ENCODE measurements around the gene NECTIN1. TPM values are rescaled to one million over a fixed set of nuclear protein-coding genes. Genes with fewer than 3 reads are reported as not detected.

NECTIN1 gene
- total and polyA plus RNA-seq, 2 of the 4 experiments (the other 2 are of a cell fraction), result 2.3 to 4.2 TPM

DNA sequence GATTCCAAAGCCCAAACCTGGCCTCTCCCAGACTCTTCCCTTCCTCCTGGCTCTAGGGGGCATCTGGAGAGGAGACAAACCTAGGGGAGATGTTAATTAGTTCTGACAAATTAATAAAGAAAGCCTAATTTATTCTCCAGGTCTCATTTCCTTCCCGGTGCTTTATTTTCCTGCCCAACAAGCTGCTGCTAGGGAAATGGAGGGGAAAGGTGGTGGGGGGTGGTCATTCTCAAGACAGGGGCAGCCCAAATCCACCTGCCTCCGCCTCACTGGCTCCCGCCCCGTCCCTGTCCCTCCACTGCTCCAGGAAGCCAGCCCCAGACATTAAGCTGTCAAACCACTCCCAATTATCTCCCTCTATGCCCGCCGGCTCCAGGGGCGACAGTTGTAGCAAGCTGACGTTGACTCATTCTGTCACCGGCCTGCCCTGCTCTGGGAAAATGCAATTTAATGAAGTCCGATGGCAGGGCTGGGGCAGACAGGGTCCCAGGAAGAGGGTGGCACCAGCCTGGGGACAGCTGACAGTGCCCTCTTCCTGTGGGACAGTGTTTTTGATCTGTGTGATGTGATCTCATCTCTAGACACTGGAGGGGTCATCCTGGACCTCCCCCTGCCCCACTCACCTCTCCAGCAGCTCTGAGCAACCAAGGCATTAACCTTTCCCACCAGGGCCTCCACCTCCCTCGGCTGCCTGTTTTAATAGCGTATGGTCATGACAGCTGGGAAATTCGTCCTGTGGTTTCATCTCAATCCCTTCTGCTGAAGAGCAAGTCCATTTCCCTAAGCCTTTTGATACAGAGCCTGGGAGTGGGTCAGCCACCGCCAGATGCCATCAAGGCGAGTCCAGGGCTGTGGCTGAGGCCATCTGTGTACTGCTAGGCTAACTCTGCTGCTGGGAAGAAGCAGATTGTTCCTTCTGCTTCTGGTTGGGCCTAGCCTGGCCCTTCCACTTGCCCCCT is 27.1 kb downstream of the NECTIN1 start:
- Histone ChIP-seq H2BK20ac (ENCODE audit: low read depth, low read length) (no peak overlapping the region), H3K9me3 (ENCODE audit: control insufficient read depth, insufficient read depth, low read length) (no peaks in the 10 kb centered on the region), H3K4ac (ENCODE audit: low read depth, low read length) (no peak overlapping the region), H3K18ac (ENCODE audit: low read depth, low read length) (no peak overlapping the region), H2AFZ (replicated peaks; ENCODE audit: low read length, poor library complexity) (peak overlapping the region; percentile 28), H3K79me1 (ENCODE audit: low read depth in 1 of 2, low read length in 2 of 2) (no peaks in the 10 kb centered on the region), H3K36me3 (ENCODE audit: control insufficient read depth, insufficient read depth, low read length) (no peaks in the 10 kb centered on the region), H4K8ac (ENCODE audit: low read depth in 2 of 2, low read length in 2 of 2) (no peak overlapping the region), H3K4me3 (ENCODE audit: insufficient read depth, low read depth, low read length) (no peak overlapping the region), H3K23ac (ENCODE audit: low read depth, low read length) (no peak overlapping the region), H2AK9ac (replicated peaks; ENCODE audit: low read depth, low read length, poor library complexity) (peak overlapping the region; percentile 26), H3K9ac (ENCODE audit: low read depth, low read length) (no peak overlapping the region), H2BK5ac (ENCODE audit: low read depth, low read length, poor library complexity, severe bottlenecking) (no peak overlapping the region), H4K5ac (ENCODE audit: low read depth, low read length) (no peak overlapping the region), H3K56ac (ENCODE audit: extremely low read depth, insufficient read depth, low read length) (no peak overlapping the region), H3K9me1 (ENCODE audit: insufficient read depth, low read length) (no peaks in the 10 kb centered on the region), H3K4me2 (ENCODE audit: low read depth, low read length) (no peak overlapping the region), H3K27ac (ENCODE audit: insufficient read depth, low read length) (no peak overlapping the region), H3K27me3 (ENCODE audit: control insufficient read depth, insufficient read depth, low read length) (no peaks in the 10 kb centered on the region), H4K20me1 (ENCODE audit: insufficient read depth, low read length) (no peaks in the 10 kb centered on the region), H2BK15ac (ENCODE audit: low read depth, low read length) (no peak overlapping the region), H3K14ac (replicated peaks; ENCODE audit: low read depth, low read length) (no peak overlapping the region), H3K4me1 (ENCODE audit: control insufficient read depth, insufficient read depth, low read length) (no peaks in the 10 kb centered on the region), H4K91ac (ENCODE audit: insufficient read depth, low read depth, low read length) (no peak overlapping the region), H2BK120ac (ENCODE audit: low read depth, low read length) (no peak overlapping the region), H2AK5ac (ENCODE audit: low read depth, low read length) (no peak overlapping the region)
- dilution Hi-C loops (cut with HindIII; ENCODE audit: low sequenced_read_pairs, unreplicated experiment) (no loop called here), intact Hi-C loops (cut with micrococcal nuclease) (loop anchor here (10.0 kb wide), 1 partner anchor 1113 kb away; no protein-coding TSS in a partner anchor), in situ Hi-C loops (cut with MboI; ENCODE audit: low sequenced_read_pairs) (no loop called here)
- DNase-seq (peak; percentile 60), ATAC-seq (ENCODE audit: low read depth) (peak; percentile 49; the same call in 1 of the 2 replicates)
- 65% methylated on average over 6 of the region's 15 CpGs; no CpG with 5 or more reads in 1 of the 2 experiments for WGBS, 2 experiments (ENCODE audit: extremely low coverage in 2 of 2, insufficient read length in 1 of 2)
- ChIA-PET CTCF (interaction anchor here (0.9 to 1.5 kb wide), 2 partner anchors 19 to 26 kb away, joined by 3 read pairs; no protein-coding TSS in a partner anchor), POLR2A (ENCODE audit: unreplicated experiment) (no interaction called here)
- no TSS peak for BruUV-seq (replicated peaks)
- TF ChIP-seq RAD21 (IDR thresholded peaks at IDR 0.05; ENCODE audit: low read length) (no peak), BHLHE40 (IDR thresholded peaks at IDR 0.05; ENCODE audit: low read depth, low read length) (no peak), RFX5 (IDR thresholded peaks at IDR 0.05; ENCODE audit: low read depth, low read length) (no peak), CEBPB (IDR thresholded peaks at IDR 0.05; ENCODE audit: low read depth, low read length) (no peak), RCOR1 (IDR thresholded peaks at IDR 0.05; ENCODE audit: insufficient replicate concordance, low read length) (no peak)
- TF ChIP-seq, protein P1, sequence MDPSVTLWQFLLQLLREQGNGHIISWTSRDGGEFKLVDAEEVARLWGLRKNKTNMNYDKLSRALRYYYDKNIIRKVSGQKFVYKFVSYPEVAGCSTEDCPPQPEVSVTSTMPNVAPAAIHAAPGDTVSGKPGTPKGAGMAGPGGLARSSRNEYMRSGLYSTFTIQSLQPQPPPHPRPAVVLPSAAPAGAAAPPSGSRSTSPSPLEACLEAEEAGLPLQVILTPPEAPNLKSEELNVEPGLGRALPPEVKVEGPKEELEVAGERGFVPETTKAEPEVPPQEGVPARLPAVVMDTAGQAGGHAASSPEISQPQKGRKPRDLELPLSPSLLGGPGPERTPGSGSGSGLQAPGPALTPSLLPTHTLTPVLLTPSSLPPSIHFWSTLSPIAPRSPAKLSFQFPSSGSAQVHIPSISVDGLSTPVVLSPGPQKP (IDR thresholded peaks at IDR 0.05; ENCODE audit: borderline replicate concordance, low read depth, low read length), result no peak
- TF ChIP-seq, protein P2, sequence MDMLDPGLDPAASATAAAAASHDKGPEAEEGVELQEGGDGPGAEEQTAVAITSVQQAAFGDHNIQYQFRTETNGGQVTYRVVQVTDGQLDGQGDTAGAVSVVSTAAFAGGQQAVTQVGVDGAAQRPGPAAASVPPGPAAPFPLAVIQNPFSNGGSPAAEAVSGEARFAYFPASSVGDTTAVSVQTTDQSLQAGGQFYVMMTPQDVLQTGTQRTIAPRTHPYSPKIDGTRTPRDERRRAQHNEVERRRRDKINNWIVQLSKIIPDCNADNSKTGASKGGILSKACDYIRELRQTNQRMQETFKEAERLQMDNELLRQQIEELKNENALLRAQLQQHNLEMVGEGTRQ (IDR thresholded peaks at IDR 0.05; ENCODE audit: low read depth, low read length), result no peak

Measured in IMR-90 (cell line).